ENCODE data around the gene GAD1.

DNA sequence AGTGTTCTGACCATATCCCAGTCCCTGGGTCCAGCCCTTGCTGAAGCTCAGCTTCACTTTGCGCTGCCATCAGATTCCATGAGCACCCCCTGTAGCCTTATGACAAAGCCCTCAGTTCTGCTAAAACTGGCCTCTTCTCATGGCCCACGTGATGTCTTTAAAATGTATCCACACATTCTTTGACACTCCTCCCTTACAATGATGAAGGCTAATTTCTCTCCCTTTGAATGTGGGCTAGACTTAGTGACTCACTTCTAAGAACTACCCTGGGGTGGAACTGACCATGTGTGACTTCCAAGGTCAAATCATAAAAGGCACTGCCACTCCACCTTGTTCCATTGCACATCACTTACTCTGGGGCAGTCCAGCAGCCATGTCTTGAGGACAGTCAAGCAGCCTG lies 67.0 kb downstream of the GAD1 start:
- TF ChIP-seq, protein P1, sequence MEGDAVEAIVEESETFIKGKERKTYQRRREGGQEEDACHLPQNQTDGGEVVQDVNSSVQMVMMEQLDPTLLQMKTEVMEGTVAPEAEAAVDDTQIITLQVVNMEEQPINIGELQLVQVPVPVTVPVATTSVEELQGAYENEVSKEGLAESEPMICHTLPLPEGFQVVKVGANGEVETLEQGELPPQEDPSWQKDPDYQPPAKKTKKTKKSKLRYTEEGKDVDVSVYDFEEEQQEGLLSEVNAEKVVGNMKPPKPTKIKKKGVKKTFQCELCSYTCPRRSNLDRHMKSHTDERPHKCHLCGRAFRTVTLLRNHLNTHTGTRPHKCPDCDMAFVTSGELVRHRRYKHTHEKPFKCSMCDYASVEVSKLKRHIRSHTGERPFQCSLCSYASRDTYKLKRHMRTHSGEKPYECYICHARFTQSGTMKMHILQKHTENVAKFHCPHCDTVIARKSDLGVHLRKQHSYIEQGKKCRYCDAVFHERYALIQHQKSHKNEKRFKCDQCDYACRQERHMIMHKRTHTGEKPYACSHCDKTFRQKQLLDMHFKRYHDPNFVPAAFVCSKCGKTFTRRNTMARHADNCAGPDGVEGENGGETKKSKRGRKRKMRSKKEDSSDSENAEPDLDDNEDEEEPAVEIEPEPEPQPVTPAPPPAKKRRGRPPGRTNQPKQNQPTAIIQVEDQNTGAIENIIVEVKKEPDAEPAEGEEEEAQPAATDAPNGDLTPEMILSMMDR (IDR thresholded peaks at IDR 0.05) = no peak
- TF ChIP-seq POLR2A (IDR thresholded peaks at IDR 0.05) (no peak), EP300 (IDR thresholded peaks at IDR 0.05) (no peak)

Measured in tibial nerve (tissue), 4 donors.